ENCODE results near the gene COG4. TPM values are rescaled to one million over a fixed set of nuclear protein-coding genes. Genes with fewer than 3 reads are reported as not detected.

The COG4 gene
- 47.6 TPM for total RNA-seq

DNA sequence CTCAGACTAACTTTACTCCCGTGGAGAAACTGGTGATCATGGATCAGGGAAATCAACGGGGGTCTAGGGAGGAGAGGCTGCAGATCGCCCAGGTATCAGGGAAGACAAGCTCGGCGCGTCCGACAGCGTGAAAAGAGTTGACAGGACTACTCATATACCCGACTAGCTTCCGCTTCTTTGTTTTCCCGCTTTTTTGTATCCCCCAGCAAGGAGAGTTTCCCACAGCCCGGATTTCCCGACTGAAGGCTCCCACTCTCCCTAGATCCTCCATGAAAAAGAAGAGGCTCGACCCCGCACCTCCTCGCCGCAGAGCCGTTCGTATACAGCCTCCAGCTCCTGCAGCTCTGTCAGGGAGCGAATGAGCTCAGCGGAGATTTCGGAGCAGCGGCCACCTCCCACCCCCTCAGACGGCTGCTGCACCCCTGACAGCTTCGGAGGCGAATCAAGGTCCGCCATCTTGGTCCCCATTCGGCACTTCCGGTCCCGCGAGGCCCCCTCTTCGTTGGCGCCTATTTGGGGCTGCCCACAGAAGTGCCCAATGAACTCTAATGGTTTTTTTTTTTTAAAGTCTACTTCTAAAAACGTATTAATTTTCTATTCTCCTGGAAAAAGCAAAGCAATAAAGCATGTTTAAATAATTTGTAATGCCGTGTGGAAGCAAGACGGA, at the start of gene COG4:
Gene COG4, minus strand, starts transcription at position 479 of the 667 bp plus-strand sequence. Its CDS starts 11 bp downstream, at position 468.

DNA sequence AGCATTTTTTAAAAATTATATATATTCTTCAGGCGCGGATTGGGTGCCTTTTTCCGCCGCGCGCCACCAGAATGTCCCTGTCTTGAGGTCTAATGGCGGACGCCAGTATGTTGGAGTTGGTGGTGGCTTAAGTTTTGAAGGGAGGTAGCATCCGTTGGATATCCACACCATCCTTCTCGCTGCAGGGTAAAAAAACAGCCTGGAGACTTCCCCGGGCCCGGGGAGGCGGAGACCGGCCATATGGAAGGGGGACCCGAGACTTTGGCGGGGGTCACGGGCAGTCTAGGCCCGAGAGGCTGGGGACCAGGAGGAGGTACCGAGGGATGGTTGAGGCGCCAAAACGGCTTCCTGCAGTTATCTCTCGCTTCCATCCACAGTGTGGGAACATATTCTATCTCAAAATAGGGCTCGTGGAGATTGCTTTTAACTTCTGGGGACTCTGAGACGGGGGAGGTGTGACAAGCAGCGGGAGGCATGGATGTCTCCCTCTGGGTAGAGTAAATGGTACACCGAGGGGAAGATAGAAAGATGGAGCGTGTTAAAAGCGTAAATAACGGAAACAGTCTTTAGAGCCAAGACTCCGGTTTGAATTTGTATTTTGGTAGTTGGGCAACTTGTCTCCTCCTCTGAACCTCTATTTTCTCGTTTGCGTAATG, 517 bp upstream of the COG4 start, which contains the start of gene SF3B3:
Gene SF3B3, plus strand, starts transcription at position 74 of the 656 bp plus-strand sequence. CDS start 2,841 bp downstream, outside the sequence.

DNA sequence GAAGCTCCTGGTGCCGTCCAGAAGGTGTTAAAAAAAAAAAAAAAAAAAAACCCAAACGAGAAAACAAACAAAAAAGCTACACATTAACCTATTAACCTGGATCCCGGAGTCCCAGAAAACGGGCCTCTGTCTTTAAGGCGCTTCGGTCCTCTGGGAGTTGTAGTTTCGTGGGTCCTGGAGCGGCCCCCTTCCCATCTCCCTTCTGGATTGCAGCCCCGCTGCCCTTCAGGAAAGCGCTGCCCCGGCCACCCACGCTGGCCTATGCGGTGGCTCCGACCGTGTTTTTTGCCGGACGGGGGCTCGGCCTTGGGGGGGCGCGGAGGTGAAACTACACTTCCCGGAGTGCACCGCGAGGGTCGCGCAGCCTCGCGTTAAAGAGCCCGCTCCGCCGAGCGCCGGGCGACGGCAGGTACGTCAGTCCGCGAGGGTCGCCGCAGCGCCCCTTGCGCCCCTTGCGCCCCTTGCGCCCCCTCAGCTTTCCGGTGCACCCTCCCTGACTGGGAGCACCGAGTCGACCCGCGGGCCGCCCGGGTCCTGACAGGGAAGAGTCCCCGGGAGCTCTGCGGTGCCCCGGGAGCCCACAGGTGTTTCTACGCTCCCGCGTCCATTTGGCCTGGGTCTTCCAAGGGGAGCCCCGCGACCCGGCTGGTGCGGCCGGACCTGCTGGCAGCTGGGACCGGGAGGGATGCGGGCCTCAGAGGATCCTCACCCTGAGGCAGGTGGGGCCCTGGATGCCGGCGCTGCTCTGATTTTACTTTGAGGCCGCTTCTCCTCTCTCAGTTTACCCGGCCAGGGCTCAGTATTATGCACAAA, 68.9 kb downstream of the COG4 start, which contains the start of gene FCSK:
Gene FCSK, plus strand, starts transcription at position 374 of the 813 bp plus-strand sequence. CDS start 8,596 bp downstream, outside the sequence.

DNA sequence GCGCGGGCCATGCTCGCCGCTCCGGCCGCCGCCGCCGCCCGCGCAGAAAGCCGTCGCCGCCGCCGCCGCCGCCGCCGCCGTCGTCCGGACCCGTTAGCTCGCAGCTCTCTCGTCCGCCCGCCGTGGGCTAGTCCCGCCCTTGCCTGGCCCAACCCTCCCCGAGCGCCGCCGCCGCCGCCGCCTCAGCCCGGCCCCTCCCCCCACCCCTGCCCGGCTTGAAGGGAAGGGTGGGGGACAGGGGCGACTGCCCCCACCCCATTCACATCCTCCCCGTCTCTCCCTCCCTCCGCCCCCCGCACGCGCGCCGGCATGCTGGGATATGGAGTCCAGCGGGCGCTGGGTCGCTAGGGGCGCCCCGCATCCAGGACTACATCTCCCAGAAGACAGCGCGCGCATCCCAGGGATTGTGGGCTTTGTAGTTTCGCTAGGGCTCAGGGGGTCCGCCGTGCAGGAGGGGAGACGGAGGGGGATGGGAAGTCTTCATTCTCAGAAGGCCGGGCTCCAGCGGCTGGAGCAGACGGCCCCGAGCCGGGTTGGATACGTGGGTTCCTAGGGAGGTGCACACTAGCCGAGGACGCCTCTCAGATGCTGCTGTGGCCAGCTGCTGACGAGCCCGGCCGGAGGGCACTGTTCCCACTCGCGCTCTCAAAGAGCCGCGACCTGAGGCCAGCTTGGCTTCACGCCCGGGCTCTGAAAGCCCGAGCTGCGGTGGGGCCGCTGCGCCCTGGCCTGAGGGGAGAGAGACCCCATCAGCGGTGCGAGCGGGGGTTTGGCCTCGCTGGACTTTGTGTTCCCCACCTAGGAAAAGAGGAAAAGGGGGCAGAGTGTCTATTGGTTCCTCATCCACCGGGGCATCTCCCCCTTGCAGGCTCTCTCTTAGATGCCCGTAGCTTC, 84.1 kb downstream of the COG4 start, which contains the start of gene ST3GAL2:
Gene ST3GAL2, minus strand, starts transcription at position 132 of the 894 bp plus-strand sequence. CDS start 40,570 bp downstream, outside the sequence.

Small RNA genes lying within 50 kb of the gene (small RNA-seq; reads per million reads assigned to genes)
- 0.09 reads per million for gene RNU6-23P (ENCODE audit: low replicate concordance)
- gene RPS27P26 (ENCODE audit: low replicate concordance), result not detected
- gene SNORD111 (ENCODE audit: low replicate concordance), result 187 reads per million, percentile 96 among the genes with 10 or more reads in this experiment
- 249 reads per million, percentile 97 among the genes with 10 or more reads in this experiment for gene SNORD111B (ENCODE audit: low replicate concordance)

Other genes starting within 250 kb of the COG4 start
- gene AARS1, start 234.0 kb downstream of the COG4 start, total RNA-seq, result 76.4 TPM
- gene DDX19B, start 224.4 kb downstream of the COG4 start, total RNA-seq, result 32.9 TPM
- 50.1 TPM for gene DDX19A, start 176.7 kb downstream of the COG4 start, total RNA-seq
- 36.6 TPM for gene ST3GAL2, start 84.5 kb downstream of the COG4 start, total RNA-seq
- 13.5 TPM for gene FCSK, start 69.0 kb downstream of the COG4 start, total RNA-seq
- gene SF3B3, start 262 bp upstream of the COG4 start, total RNA-seq, result 152 TPM
- gene IL34, start 123.0 kb upstream of the COG4 start, total RNA-seq, result 2.8 TPM
- gene MTSS2, start 162.5 kb upstream of the COG4 start, total RNA-seq, result 55.1 TPM

All from parietal lobe (tissue), 2 donors.